Measurements from ENCODE around the gene TMEM198. TPM values are rescaled to one million over a fixed set of nuclear protein-coding genes. Genes with fewer than 3 reads are reported as not detected.

The TMEM198 gene
- total and polyA plus RNA-seq, 9 of the 15 experiments (the other 6 are each of a cell fraction or from before 2014, with no cell fraction given): 0.03 to 3.8 (median 1.0) TPM

DNA sequence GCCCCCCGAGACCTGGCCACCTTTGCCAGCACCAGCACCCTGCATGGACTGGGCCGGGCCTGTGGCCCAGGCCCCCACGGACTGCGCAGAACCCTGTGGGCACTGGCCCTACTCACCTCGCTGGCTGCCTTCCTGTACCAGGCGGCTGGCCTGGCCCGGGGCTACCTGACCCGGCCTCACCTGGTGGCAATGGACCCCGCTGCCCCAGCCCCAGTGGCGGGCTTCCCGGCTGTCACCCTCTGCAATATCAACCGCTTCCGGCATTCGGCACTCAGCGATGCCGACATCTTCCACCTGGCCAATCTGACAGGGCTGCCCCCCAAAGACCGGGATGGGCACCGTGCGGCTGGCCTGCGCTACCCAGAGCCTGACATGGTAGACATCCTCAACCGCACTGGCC lies 29.0 kb upstream of the TMEM198 start:
- ChIA-PET POLR2A (interaction anchor here (0.6 to 3.0 kb wide), 2 partner anchors 15 to 23 kb away, joined by 3 to 20 read pairs; partner anchors contain the start of gene GMPPA), CTCF (ENCODE audit: low intra/inter-chr PET ratio) (no interaction called here)
- DNase-seq (ENCODE audit: extremely low read depth in 1 of 4, low spot score in 3 of 4) (no peak), FAIRE-seq (no peak), ATAC-seq (no peak)
- peaks cover 69 to 91% of the 10 kb centered on the region in 2 experiments for H3K4me1 ChIP-seq (replicated peaks in 1 of 2; ENCODE audit: control insufficient read depth in 2 of 2, insufficient read depth in 2 of 2, low read length in 2 of 2)
- H3K9me3 ChIP-seq (replicated peaks; ENCODE audit: control insufficient read depth, insufficient read depth, low read depth, low read length): no peaks in the 10 kb centered on the region
- no peaks in the 10 kb centered on the region for H4K20me1 ChIP-seq (replicated peaks; ENCODE audit: control insufficient read depth, insufficient read depth, low read length)
- peaks cover 3% of the 10 kb centered on the region for H3K9me1 ChIP-seq (ENCODE audit: control insufficient read depth, insufficient read depth, low read length)
- in situ Hi-C loops (cut with MboI) (no loop called here), intact Hi-C loops (cut with micrococcal nuclease) (no loop called here)
- BruUV-seq (replicated peaks): no TSS peak
- peaks cover 55% of the 10 kb centered on the region for H3K79me2 ChIP-seq (ENCODE audit: control insufficient read depth, insufficient read depth, low read length)
- peaks cover 10% of the 10 kb centered on the region; the same call in 2 of the 3 replicates for H3K36me3 ChIP-seq (ENCODE audit: control insufficient read depth, insufficient read depth, low read length)
- H2AFZ ChIP-seq (ENCODE audit: low read depth, low read length): no peak overlapping the region
- H3K4me2 ChIP-seq (ENCODE audit: insufficient read depth, low read length): peak overlapping the region; percentile 78
- peak overlapping the region; percentile 38 for H3K4me3 ChIP-seq
- peak overlapping the region; percentile 55; the same call in 2 of the 3 replicates for H3K27ac ChIP-seq (ENCODE audit: extremely low read depth, low read depth, low read length)
- WGBS (ENCODE audit: insufficient coverage, low coverage, missing lambda C conversion rate): 17% methylated on average over 17 of the region's 21 CpGs
- H3K9ac ChIP-seq (ENCODE audit: insufficient read depth in 1 of 2, low read depth in 2 of 2, low read length in 2 of 2): peak overlapping the region; percentile 44 to 85; a peak in 3 of 4 replicates
- H3K27me3 ChIP-seq (ENCODE audit: control insufficient read depth in 2 of 2, insufficient read depth in 2 of 2, low read length in 2 of 2): no peaks in the 10 kb centered on the region
- TF ChIP-seq, protein P1, sequence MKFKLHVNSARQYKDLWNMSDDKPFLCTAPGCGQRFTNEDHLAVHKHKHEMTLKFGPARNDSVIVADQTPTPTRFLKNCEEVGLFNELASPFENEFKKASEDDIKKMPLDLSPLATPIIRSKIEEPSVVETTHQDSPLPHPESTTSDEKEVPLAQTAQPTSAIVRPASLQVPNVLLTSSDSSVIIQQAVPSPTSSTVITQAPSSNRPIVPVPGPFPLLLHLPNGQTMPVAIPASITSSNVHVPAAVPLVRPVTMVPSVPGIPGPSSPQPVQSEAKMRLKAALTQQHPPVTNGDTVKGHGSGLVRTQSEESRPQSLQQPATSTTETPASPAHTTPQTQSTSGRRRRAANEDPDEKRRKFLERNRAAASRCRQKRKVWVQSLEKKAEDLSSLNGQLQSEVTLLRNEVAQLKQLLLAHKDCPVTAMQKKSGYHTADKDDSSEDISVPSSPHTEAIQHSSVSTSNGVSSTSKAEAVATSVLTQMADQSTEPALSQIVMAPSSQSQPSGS (CRISPR knock-in tag; IDR thresholded peaks at IDR 0.05): no peak
- TF ChIP-seq TEAD4 (IDR thresholded peaks at IDR 0.05; ENCODE audit: low read length) (no peak), TEAD4 (CRISPR knock-in tag; IDR thresholded peaks at IDR 0.05; ENCODE audit: borderline replicate concordance) (no peak), ZNF197 (CRISPR knock-in tag; IDR thresholded peaks at IDR 0.05; ENCODE audit: low read depth) (0 out of 2 replicates have a peak, but pooled peaks have one; percentile 3), TEAD1 (CRISPR knock-in tag; IDR thresholded peaks at IDR 0.05) (peak in 1 of 2 experiments; percentile 16; a peak in 1 of 4 replicates), RBM14 (IDR thresholded peaks at IDR 0.05; ENCODE audit: borderline replicate concordance, insufficient read depth, low read depth, low read length) (0 out of 2 replicates have a peak, but pooled peaks have one; percentile 10)

All from K562 (cell line).